ENCODE data around the gene KCNIP4.

GRCh38 chr4:21738821-21739220 is 209.8 kb downstream of the KCNIP4 start:
- TF ChIP-seq GABPA (IDR thresholded peaks at IDR 0.05; ENCODE audit: low read depth) (no peak), POLR2AphosphoS5 (IDR thresholded peaks at IDR 0.05; ENCODE audit: low read depth) (no peak), SPI1 (IDR thresholded peaks at IDR 0.05; ENCODE audit: borderline replicate concordance, low read depth) (no peak), REST (IDR thresholded peaks at IDR 0.05; ENCODE audit: insufficient replicate concordance, low read depth) (no peak)
- TF ChIP-seq, protein P1, sequence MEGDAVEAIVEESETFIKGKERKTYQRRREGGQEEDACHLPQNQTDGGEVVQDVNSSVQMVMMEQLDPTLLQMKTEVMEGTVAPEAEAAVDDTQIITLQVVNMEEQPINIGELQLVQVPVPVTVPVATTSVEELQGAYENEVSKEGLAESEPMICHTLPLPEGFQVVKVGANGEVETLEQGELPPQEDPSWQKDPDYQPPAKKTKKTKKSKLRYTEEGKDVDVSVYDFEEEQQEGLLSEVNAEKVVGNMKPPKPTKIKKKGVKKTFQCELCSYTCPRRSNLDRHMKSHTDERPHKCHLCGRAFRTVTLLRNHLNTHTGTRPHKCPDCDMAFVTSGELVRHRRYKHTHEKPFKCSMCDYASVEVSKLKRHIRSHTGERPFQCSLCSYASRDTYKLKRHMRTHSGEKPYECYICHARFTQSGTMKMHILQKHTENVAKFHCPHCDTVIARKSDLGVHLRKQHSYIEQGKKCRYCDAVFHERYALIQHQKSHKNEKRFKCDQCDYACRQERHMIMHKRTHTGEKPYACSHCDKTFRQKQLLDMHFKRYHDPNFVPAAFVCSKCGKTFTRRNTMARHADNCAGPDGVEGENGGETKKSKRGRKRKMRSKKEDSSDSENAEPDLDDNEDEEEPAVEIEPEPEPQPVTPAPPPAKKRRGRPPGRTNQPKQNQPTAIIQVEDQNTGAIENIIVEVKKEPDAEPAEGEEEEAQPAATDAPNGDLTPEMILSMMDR (IDR thresholded peaks at IDR 0.05; ENCODE audit: insufficient read depth, low read length), result no peak

Measured in HL-60 (cell line).